GM10248 (cell line): ENCODE measurements around the gene MCOLN2.
"Not testable (repeated sequence)": the region's sequence is repeated elsewhere in the genome, so short reads cannot be mapped to it uniquely, and the experiment has no call there.

Source experiments
- CTCF ChIA-PET: fragments of 300-600 bp; sonication (Branson Sonifier 250); formaldehyde crosslinking; extraction: SDS; loops from one replicate; lab custom pipeline; 2021; ENCODE audit warnings: antibody characterized with exemption; lab: Yijun Ruan, JAX
- POLR2A ChIA-PET: fragments of 350-650 bp; sonication (Branson Sonifier 250); formaldehyde crosslinking; extraction: SDS; loops from one replicate; lab custom pipeline; 2020; ENCODE audit warnings: antibody characterized with exemption; lab: Yijun Ruan, JAX
- DNase-seq: peaks from one replicate; pipeline ENCODE4 v3.0.0; 2012; ENCODE audit errors: extremely low spot score
- CTCF ChIP-seq: IDR thresholded peaks from 2 replicates; pipeline ENCODE4 v1.5.1; 2012; ENCODE audit warnings: mild to moderate bottlenecking, low read depth; ENCODE audit errors: extremely low read depth, missing control alignments, control extremely low read depth

Gene MCOLN2

GRCh38 chr1:84988588-84988987 lies 8.3 kb downstream of the MCOLN2 start:
- POLR2A ChIA-PET: interaction anchor here (1.4 kb wide), 1 partner anchor 16 kb away, joined by 4 read pairs; no protein-coding TSS in a partner anchor
- TF ChIP-seq CTCF: no peak
- peak; percentile 60 for DNase-seq
- CTCF ChIA-PET: interaction anchor here (0.7 to 1.0 kb wide), 2 partner anchors 10 to 44 kb away, joined by 3 read pairs; no protein-coding TSS in a partner anchor

- DNase-seq, POLR2A ChIA-PET: not testable (repeated sequence)
- CTCF ChIA-PET: interaction anchor here (0.8 kb wide), 1 partner anchor 41 kb away, joined by 3 read pairs; no protein-coding TSS in a partner anchor
Observed at GRCh38 chr1:84986561-84986960, 10.4 kb downstream of the MCOLN2 start.

GRCh38 chr1:84985365-84985764 lies 11.5 kb downstream of the MCOLN2 start:
- no peak for TF ChIP-seq CTCF
- no peak for DNase-seq
- ChIA-PET POLR2A (no interaction called here), CTCF (interaction anchor here (0.8 to 0.9 kb wide), 2 partner anchors 9 to 42 kb away, joined by 3 read pairs; no protein-coding TSS in a partner anchor)

GRCh38 chr1:84982395-84982794 lies 14.5 kb downstream of the MCOLN2 start:
- CTCF ChIA-PET: interaction anchor here (1.2 to 2.2 kb wide), 5 partner anchors 8 to 25 kb away, joined by 3 to 10 read pairs (median 5); no protein-coding TSS in a partner anchor
- POLR2A ChIA-PET: no interaction called here
- no peak for DNase-seq
- TF ChIP-seq CTCF: no peak

GRCh38 chr1:84975035-84975434 lies 21.9 kb downstream of the MCOLN2 start:
- ChIA-PET CTCF (interaction anchor here (0.6 to 2.2 kb wide), 7 partner anchors 12 to 32 kb away, joined by 3 to 9 read pairs (median 4); partner anchors contain the start of gene MCOLN2), POLR2A (no interaction called here)
- DNase-seq: no peak
- no peak for TF ChIP-seq CTCF

GRCh38 chr1:84973498-84974334 lies 23.2 kb downstream of the MCOLN2 start:
- TF ChIP-seq CTCF: peak; percentile 19
- ChIA-PET CTCF (interaction anchor here (0.7 to 5.8 kb wide), 12 partner anchors 9 to 286 kb away, joined by 3 to 33 read pairs (median 10); partner anchors contain the start of genes C1orf52 and MCOLN2), POLR2A (interaction anchor here (0.6 to 1.6 kb wide), 2 partner anchors 15 to 381 kb away, joined by 4 read pairs; no protein-coding TSS in a partner anchor)
- no peak for DNase-seq
